Embryonic facial prominence (tissue), 1 donor: ENCODE data around the gene SNX11.

ENCODE experiments used
- DNase-seq: peaks from one replicate; pipeline ENCODE4 v3.0.0-alpha.2; 2016; ENCODE audit errors: extremely low spot score

Gene SNX11

GRCh38 chr17:48100160-48100559 is 7.4 kb upstream of the SNX11 start:
- no peak for DNase-seq

DNA sequence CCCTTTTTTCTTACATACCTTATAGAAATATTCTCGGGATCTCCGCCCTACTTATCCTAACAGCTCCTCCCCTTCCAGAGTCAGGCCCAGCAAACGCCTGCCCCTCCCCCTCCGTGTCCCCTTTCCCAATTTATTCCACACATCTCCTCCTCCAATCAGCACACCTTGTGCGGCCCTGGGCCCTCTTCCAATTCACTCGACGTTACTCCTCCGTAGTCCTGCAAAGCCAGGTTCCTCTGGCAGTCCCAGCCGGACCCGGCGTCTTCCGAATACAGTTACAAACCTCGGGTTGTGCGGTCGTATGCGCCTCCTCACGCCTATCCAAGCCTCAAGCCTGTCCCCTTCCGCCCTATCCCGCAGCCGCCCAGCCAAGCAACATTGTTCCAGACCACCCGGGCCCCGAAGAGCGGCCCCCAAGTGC is 7.0 kb upstream of the SNX11 start:
- DNase-seq = peak; percentile 62

- peak; percentile 83 for DNase-seq
Measured at GRCh38 chr17:48101012-48101720, 6.4 kb upstream of the SNX11 start, which contains the start of gene CBX1. Gene CBX1 (minus strand): TSS chr17:48101478. CDS start chr17:48077004, 24,474 bp downstream.

GRCh38 chr17:48102043-48102750 is 5.4 kb upstream of the SNX11 start:
- DNase-seq = no peak

GRCh38 chr17:48102798-48103715 is 4.5 kb upstream of the SNX11 start:
- no peak for DNase-seq

DNA sequence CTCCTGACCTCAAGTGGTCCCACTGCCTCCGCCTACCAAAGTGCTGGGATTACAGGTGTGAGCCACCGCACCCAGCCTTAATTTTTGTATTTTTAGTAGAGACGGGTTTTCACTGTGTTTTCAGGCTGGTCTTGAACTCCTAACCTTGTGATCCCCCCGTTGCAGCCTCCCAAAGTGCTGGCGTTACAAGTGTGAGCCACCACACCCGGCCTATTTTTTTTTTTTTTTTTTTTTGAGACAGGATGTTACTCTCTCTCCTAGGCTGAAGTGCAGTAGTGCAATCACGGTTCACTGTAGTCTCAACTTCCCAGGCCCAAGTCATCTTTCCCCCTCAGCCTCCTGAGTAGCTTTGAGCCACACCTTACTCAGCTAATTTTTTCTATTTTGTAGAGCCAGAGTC is 3.1 kb upstream of the SNX11 start:
- DNase-seq = no peak

- DNase-seq = no peak
Measured at GRCh38 chr17:48106802-48107136, 797 bp upstream of the SNX11 start.

GRCh38 chr17:48110761-48111160 is 3.2 kb downstream of the SNX11 start:
- DNase-seq = no peak

DNA sequence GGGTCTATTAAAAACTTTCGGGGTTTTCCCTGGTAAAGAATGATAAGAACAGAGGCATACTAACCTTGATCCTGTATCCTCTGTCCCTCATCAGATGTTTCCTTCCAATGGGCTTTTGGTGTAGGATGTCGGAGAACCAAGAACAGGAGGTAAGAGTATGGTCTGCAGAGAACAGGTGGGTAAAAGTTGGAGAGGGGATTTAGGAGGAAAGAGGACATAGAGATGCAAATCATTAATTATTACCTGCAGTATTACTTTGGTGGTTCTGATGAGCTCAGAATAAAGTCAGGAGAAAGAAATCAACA is 4.3 kb downstream of the SNX11 start:
- DNase-seq = no peak

- DNase-seq = no peak
Measured at GRCh38 chr17:48113201-48113676, 5.7 kb downstream of the SNX11 start.

DNA sequence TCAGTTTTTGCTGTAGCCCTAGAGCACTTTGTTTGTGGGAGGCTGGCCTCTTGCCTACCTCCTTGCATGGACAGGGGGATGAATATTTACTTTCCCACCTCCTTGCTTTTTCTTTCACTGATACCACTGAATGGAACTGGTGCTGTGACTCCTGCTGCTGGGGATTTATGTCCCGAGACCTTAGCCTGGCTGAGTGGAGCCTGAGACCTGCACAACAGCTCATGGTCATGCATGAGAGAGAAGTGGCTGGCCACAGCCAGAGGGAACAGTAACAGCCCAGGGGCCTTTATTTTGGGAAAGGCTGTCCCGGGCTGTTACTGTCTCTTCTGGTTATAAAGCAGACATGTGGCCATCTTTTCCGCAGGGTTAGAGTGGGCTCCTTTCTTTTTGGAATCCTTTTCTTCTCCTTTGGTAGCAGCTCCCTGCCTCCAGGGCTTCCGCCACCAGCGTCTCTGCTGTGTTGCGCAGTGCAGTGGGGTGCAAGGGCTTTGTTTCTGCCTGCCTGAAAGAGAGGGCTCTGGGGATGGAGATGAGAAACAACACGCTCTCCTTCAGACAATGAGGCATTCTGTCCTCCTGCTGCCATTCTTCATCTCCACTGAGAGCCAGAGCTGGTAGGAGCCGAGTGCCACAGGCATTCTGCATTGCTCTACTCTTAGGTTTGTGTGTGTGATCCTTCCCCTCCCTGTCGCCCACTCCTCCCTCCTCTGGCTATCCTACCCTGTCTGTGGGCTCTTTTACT is 14.5 kb downstream of the SNX11 start:
- no peak for DNase-seq

DNA sequence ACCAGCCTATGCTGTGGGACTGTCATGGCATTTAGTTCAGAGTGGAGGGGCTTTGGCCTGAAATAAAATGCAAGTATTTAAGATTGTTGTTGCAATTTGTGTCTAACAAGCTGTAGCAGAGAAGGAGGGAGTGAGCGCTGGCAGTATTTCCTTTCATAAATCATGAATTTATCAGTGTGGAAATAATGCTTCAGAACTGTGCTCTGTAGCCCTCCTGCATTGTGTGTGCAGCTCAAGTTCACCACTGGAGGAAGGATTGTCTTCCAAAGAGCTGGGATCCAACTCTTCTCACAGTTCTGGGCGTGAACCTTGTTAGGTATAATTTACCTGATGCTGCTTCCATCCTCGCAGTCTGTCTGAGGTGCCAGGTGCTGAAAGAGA is 15.1 kb downstream of the SNX11 start:
- DNase-seq = no peak

DNA sequence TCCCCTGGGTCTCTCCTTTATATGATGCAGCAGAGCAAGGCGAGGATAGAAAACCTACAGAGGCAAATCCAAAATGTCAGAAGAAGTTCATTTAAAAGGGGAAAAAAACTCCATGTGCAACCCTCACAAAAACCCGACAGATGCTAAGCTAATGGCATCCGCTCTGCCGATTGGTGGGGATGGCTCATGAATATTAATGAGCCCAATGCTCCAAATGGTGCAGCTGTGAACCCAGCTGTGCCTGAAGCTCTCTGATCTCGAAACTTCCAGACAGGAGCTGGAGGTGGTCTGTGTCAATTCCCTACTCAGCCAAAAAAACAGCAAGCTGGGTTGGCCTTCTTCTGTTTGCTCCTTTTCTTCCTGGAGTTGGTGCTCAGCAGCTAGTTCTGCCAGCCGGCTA is 15.5 kb downstream of the SNX11 start:
- no peak for DNase-seq

DNA sequence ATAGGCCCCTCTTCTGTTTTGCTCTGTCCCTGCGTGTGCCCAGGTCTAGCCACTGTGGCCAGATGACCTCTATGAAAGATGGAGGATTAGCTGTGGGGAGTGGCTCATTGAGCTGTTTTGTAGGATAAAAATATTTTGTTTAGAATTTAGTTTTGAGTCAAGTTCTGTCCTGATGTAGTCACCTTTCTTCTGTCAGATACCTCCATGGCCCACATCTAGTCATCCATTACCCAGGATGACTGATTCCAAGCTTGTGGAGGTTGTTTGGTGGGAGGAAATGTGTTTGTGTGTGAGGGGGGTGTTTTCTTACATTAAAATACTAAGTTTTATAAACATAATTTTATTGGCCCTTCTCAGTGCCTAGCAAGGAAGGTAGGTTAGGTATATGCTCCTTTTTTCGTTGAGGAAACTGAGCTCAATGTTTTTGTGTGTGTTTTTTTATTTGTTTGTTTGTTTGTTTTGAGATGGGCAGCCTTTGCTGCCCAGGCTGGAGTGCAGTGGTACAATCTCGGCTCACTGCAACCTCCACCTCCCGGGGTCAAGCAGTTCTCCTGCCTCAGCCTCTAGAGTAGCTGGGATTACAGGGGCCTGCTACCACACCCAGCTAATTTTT is 16.3 kb downstream of the SNX11 start:
- DNase-seq = no peak

DNA sequence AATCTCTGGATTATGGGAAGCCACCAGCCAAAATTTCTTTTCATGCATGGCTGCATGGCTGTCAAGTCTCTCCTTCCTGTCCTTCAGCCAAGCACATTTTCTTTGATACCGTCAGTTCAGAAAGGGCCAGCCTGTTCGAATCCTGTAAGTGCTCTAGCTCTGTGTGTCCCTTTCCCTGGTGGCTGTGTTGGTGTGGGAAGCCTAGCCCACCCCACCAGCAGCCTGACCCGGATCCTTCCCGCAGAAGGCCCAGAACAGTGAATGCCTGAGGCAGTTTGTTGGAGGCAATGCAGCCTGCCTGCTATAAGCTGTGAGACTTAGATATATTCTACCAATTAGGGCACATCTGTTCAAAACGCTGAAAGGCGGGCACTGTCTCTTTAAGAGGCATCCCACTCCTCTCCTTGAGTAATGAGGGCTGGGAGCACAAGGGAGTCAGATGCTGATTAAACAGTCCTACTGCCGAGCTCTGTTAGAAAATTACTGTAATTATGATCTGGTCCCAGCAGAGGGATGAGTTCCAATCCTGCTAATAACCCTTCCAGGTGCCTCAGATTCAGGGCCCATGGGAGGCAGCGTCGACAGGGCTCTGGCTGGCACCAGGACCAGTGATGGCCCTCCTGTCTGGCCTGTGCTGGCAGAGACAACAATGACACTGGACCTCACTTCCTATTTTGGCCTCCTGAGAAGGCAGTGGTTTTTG is 18.4 kb downstream of the SNX11 start:
- DNase-seq = no peak

GRCh38 chr17:48126532-48126850 is 18.9 kb downstream of the SNX11 start:
- no peak for DNase-seq

DNA sequence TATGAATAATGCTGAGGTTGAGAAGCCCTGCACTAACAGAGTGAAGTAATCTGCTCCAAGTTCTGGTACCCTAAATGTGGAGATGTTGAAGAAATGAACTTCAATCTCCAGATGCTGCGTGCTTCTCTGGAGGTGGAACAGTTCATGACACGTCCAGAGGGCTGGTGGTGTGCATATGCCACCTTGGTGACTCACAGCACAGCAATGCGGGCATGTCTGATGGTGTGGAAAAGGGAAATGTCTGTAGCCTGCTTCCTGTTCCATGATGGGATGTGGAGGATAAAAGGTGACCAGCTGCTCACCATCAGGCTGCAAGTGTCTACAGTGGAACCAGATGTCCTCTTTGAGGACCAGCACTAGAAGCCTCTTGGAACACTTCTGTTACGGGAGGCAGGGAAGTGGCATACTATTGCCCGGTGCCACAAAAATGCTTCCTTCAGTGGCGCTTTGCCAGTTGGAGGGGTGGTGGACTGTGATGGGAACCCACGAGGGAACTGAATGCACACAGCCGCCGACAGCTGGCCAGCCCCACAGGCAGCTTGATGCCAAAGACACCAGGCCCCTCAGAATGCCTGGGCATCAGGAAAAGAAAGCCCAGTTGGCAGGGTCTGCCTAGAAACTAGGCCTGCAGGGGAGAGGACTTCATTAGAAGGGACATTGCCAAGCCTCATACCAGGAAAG is 19.9 kb downstream of the SNX11 start:
- no peak for DNase-seq

DNA sequence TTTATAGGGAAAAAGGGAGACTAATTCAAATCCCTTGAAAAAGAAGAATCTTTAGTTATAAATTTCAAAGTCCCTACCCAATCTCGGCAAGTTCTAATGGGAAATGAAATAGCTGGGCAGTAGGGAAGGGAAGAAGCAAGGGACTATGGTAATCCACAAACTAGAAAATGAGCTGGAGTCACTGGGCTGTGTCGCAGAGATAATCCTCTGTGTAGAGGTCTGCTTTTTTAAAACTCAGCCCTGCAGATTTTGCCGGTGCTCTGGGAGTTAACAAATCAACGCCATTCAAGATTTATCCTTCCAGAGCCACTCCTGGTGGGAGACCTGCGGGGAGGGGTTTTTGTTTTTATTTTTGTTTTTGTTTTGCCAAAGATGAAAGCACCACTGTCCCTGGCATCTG is 20.8 kb downstream of the SNX11 start:
- no peak for DNase-seq

- no peak for DNase-seq
Measured at GRCh38 chr17:48129981-48130380, 22.4 kb downstream of the SNX11 start.

- DNase-seq = no peak
Measured at GRCh38 chr17:48131216-48131824, 23.8 kb downstream of the SNX11 start.
